ENCODE results near the gene COL15A1.
"Not testable (repeated sequence)": the region's sequence is repeated elsewhere in the genome, so short reads cannot be mapped to it uniquely, and the experiment has no call there.

The COL15A1 gene

GRCh38 chr9:98997604-98998003, 53.9 kb downstream of the COL15A1 start:
- no peak for DNase-seq

- DNase-seq: peak in 1 of 2 experiments; percentile 40
These were observed 54.9 kb downstream of the COL15A1 start for GRCh38 chr9:98998441-98999151.

- DNase-seq: no peak
These were observed 55.4 kb downstream of the COL15A1 start for GRCh38 chr9:98999152-98999525.

GRCh38 chr9:99000476-99001395, 57.0 kb downstream of the COL15A1 start:
- DNase-seq: peak in 1 of 2 experiments; percentile 63

GRCh38 chr9:99001892-99002291, 58.2 kb downstream of the COL15A1 start:
- no peak for DNase-seq

GRCh38 chr9:99002706-99003105, 59.0 kb downstream of the COL15A1 start:
- no peak for DNase-seq

- no peak for DNase-seq
These were observed 59.6 kb downstream of the COL15A1 start for GRCh38 chr9:99003308-99003707.

- DNase-seq: no peak
These were observed 60.4 kb downstream of the COL15A1 start for GRCh38 chr9:99004115-99004514.

GRCh38 chr9:99004717-99005460, 61.2 kb downstream of the COL15A1 start:
- no peak for DNase-seq

GRCh38 chr9:99005651-99006050, 61.9 kb downstream of the COL15A1 start:
- no peak for DNase-seq

GRCh38 chr9:99006511-99006910, 62.8 kb downstream of the COL15A1 start:
- DNase-seq: no peak

GRCh38 chr9:99006979-99007378, 63.3 kb downstream of the COL15A1 start:
- DNase-seq: no peak

GRCh38 chr9:99008203-99008602, 64.5 kb downstream of the COL15A1 start:
- DNase-seq: no peak

GRCh38 chr9:99010393-99010792, 66.7 kb downstream of the COL15A1 start:
- not testable (repeated sequence) for DNase-seq

- peak; percentile 24 to 33 for DNase-seq
These were observed 67.5 kb downstream of the COL15A1 start for GRCh38 chr9:99011161-99011709.

- DNase-seq: no peak
These were observed 69.3 kb downstream of the COL15A1 start for GRCh38 chr9:99012957-99013512.

- DNase-seq: no peak
These were observed 69.8 kb downstream of the COL15A1 start for GRCh38 chr9:99013550-99013949.

GRCh38 chr9:99015448-99015847, 71.7 kb downstream of the COL15A1 start:
- no peak for DNase-seq

- no peak for DNase-seq
These were observed 72.2 kb downstream of the COL15A1 start for GRCh38 chr9:99015890-99016289.

GRCh38 chr9:99016681-99017387, 73.1 kb downstream of the COL15A1 start:
- no peak for DNase-seq

- DNase-seq: no peak
These were observed 74.9 kb downstream of the COL15A1 start for GRCh38 chr9:99018653-99019052.

Data from SW 1271 (cell line).